Measurements from ENCODE around the gene DBET. TPM values are rescaled to one million over a fixed set of nuclear protein-coding genes. Genes with fewer than 3 reads are reported as not detected.
"Not testable (repeated sequence)": the region's sequence is repeated elsewhere in the genome, so short reads cannot be mapped to it uniquely, and the experiment has no call there.

Gene DBET
- not detected for total RNA-seq
- not detected for total RNA-seq (2013)

- intact Hi-C loops (cut with micrococcal nuclease); H3K27me3 ChIP-seq (ENCODE audit: control insufficient read depth, insufficient read depth, low read length); ATAC-seq; H3K27ac ChIP-seq (ENCODE audit: low read length); H3K27ac Mint-ChIP-seq; H3K4me1 ChIP-seq (ENCODE audit: control insufficient read depth, insufficient read depth, low read length); H3K27me3 Mint-ChIP-seq (ENCODE audit: low read depth in 2 of 2); H3K9me3 ChIP-seq (ENCODE audit: control insufficient read depth, insufficient read depth, low read length); H3K36me3 Mint-ChIP-seq; H3K4me1 Mint-ChIP-seq; H3K36me3 ChIP-seq (ENCODE audit: control insufficient read depth, insufficient read depth, low read length); H3K4me3 ChIP-seq (ENCODE audit: low read length); H3K4me3 Mint-ChIP-seq; DNase-seq; H3K9me3 Mint-ChIP-seq: not testable (repeated sequence)
- no CpG with 5 or more reads among the region's 2 CpGs for WGBS (ENCODE audit: insufficient coverage)
Measured at GRCh38 chr4:190064342-190064741, at the start of gene DBET. Gene DBET, plus strand, starts transcription at chr4:190064502.

- peak overlapping the region in 1 of 2 donors; percentile 45 for H3K27ac Mint-ChIP-seq
- Histone ChIP-seq H3K27me3 (ENCODE audit: control insufficient read depth, insufficient read depth, low read length) (peaks cover 15% of the 10 kb centered on the region), H3K4me3 (ENCODE audit: low read length) (no peak overlapping the region)
Measured at GRCh38 chr4:190014771-190015537, 49.3 kb upstream of the DBET start.

GRCh38 chr4:190015538-190016368 is 48.5 kb upstream of the DBET start:
- no peaks in the 10 kb centered on the region for H3K9me3 ChIP-seq (ENCODE audit: control insufficient read depth, insufficient read depth, low read length)
- TF ChIP-seq CTCF (IDR thresholded peaks at IDR 0.05): no peak

More at GRCh38 chr4:190014771-190015537, 49.3 kb upstream of the DBET start:
- Histone ChIP-seq H3K27ac (ENCODE audit: low read length) (no peak overlapping the region), H3K9me3 (ENCODE audit: control insufficient read depth, insufficient read depth, low read length) (no peaks in the 10 kb centered on the region), H3K4me1 (ENCODE audit: control insufficient read depth, insufficient read depth, low read length) (peaks cover 6% of the 10 kb centered on the region), H3K36me3 (ENCODE audit: control insufficient read depth, insufficient read depth, low read length) (no peaks in the 10 kb centered on the region)
- intact Hi-C loops (cut with micrococcal nuclease): no loop called here
- no peak for TF ChIP-seq CTCF (IDR thresholded peaks at IDR 0.05)
- Mint-ChIP-seq H3K27me3 (ENCODE audit: low read depth in 2 of 2) (peaks cover 51% of the 10 kb centered on the region in 2 donors), H3K4me1 (peaks cover 5 to 23% of the 10 kb centered on the region in 2 donors), H3K9me3 (no peaks in the 10 kb centered on the region), H3K36me3 (peaks cover 10% of the 10 kb centered on the region), H3K4me3 (peak overlapping the region; percentile 88)
- DNase-seq: peak in 1 of 2 donors; percentile 25
- ATAC-seq: peak; percentile 76 to 82 (median 80)
- 7% methylated on average over 76 of the region's 76 CpGs for WGBS (ENCODE audit: insufficient coverage)

More at GRCh38 chr4:190015538-190016368, 48.5 kb upstream of the DBET start:
- Histone ChIP-seq H3K36me3 (ENCODE audit: control insufficient read depth, insufficient read depth, low read length) (no peaks in the 10 kb centered on the region), H3K4me3 (ENCODE audit: low read length) (no peak overlapping the region), H3K4me1 (ENCODE audit: control insufficient read depth, insufficient read depth, low read length) (peaks cover 8% of the 10 kb centered on the region), H3K27me3 (ENCODE audit: control insufficient read depth, insufficient read depth, low read length) (peaks cover 18% of the 10 kb centered on the region), H3K27ac (ENCODE audit: low read length) (no peak overlapping the region)
- Mint-ChIP-seq H3K9me3 (no peaks in the 10 kb centered on the region), H3K27me3 (ENCODE audit: low read depth in 2 of 2) (peaks cover 55 to 57% of the 10 kb centered on the region in 2 donors), H3K4me1 (peaks cover 5 to 31% of the 10 kb centered on the region in 2 donors), H3K36me3 (peaks cover 10% of the 10 kb centered on the region), H3K27ac (peak overlapping the region in 1 of 2 donors; percentile 45), H3K4me3 (peak overlapping the region; percentile 75)
- ATAC-seq (no peak), DNase-seq (no peak)
- 16% methylated on average over 43 of the region's 43 CpGs for WGBS (ENCODE audit: insufficient coverage)
- intact Hi-C loops (cut with micrococcal nuclease): no loop called here
